ENCODE results near the gene SERPINE2.

The SERPINE2 gene

DNA sequence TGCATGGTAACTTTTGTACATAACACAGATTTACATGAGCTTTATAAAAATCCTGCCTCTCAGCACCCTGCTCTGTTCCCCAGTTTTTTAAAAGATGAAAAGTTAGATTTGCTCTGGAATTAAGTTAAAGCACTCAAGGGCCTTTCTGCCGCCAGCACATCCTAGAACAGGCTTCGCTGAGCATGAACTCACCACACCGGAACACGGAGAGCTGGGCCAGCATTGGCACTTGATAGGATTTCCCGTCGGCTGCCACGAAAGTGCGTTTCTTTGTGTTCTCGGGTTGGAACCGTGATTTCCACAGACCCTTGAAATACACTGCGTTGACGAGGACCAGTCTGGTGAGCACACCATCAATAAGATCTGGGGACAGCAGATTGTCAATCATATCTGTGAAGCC lies 47.5 kb downstream of the SERPINE2 start:
- H3K36me3 ChIP-seq (ENCODE audit: insufficient read depth, low read length): peaks cover 5% of the 10 kb centered on the region; the same call in 1 of the 2 replicates
- 0 out of 2 replicates have a peak, but pooled peaks cover 11% of the 10 kb centered on the region for H3K4me1 ChIP-seq (ENCODE audit: insufficient read depth, low read length)
- no peak overlapping the region for H3K9ac ChIP-seq (ENCODE audit: low read depth, low read length)
- H3K9me3 ChIP-seq (ENCODE audit: control insufficient read depth, insufficient read depth, low read length): no peaks in the 10 kb centered on the region

DNA sequence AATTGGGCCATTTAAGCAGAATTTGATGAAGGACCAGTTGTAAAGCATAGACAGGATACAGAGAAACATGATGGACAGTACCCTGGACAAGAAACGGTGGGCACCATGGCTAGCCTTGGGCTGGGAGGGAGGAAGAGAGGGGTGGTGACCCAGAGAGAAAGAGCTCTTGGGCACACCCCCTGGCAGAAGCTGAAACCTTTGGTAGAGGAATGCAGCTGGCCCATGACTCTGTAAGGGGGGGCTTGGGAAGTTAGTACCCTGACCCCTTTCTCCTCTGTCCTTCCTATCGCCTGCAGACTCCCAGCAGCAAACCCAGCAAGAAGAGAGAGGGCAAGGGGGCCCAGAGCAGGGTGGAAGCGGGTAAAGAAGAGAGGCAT lies 49.2 kb downstream of the SERPINE2 start:
- H3K9ac ChIP-seq (ENCODE audit: low read depth, low read length): no peak overlapping the region
- no peaks in the 10 kb centered on the region for H3K9me3 ChIP-seq (ENCODE audit: control insufficient read depth, insufficient read depth, low read length)
- peaks cover 3% of the 10 kb centered on the region for H3K36me3 ChIP-seq (ENCODE audit: insufficient read depth, low read length)
- 0 out of 2 replicates have a peak, but pooled peaks cover 11% of the 10 kb centered on the region for H3K4me1 ChIP-seq (ENCODE audit: insufficient read depth, low read length)

DNA sequence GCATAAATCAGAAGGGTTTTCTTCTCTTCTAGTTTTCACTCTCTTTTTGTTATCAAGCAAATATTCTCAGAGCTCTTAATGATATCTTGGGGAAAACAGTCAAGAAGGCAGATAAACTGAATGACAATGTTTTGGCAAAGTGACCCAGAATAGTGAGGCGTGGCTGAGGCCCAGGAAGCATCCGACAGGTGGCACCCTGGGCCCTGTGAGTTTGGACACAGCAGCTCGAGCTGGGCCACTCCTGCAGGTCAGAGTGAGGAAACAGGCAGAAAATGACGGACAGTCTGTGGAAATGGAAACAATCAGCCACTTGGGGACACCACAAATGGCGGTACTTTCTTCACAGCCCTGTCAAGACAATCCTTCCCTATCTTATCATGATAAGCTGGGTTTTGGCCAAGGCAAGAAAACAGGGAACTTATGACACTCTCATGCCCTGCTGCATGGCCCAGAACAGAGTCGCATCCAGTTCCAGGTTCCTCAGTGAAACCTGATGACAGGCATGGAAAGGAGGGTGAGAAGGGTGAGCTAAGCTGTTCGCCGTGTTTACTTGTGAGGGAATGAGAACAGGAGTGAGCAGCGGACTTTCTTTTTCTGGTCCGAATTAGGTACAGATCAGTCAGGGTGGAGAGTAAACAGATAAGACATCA lies 49.8 kb downstream of the SERPINE2 start:
- H3K9ac ChIP-seq (ENCODE audit: low read depth, low read length): no peak overlapping the region
- H3K4me1 ChIP-seq (ENCODE audit: insufficient read depth, low read length): 0 out of 2 replicates have a peak, but pooled peaks cover 11% of the 10 kb centered on the region

DNA sequence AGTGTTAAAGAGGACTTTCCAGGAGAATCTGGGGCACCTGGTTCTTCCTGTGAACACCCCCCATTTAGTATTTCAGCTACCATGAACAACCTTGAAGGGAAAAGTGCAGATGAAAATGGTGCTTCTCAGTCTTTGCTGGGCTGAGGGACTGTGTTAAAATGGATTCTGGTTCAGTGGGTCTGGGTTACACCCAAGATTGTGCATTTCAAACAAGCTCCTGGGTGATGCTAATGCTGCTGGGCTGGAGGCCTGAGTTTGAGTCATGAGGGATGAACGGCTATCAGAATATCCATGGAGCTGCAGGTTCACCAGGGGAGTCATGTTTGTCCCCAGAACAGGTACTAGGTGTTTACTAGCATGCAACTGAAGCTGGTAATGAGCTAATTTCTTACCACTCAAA lies 57.8 kb downstream of the SERPINE2 start:
- Histone ChIP-seq H3K9me3 (ENCODE audit: control insufficient read depth, insufficient read depth, low read length) (no peaks in the 10 kb centered on the region), H3K36me3 (ENCODE audit: insufficient read depth, low read length) (peaks cover 21% of the 10 kb centered on the region), H3K9ac (ENCODE audit: low read depth, low read length) (no peak overlapping the region), H3K4me1 (ENCODE audit: insufficient read depth, low read length) (no peaks in the 10 kb centered on the region)

More for the DNA sequence above, 49.8 kb downstream of the SERPINE2 start:
- no peaks in the 10 kb centered on the region for H3K9me3 ChIP-seq (ENCODE audit: control insufficient read depth, insufficient read depth, low read length)
- peaks cover 4% of the 10 kb centered on the region for H3K36me3 ChIP-seq (ENCODE audit: insufficient read depth, low read length)

DNA sequence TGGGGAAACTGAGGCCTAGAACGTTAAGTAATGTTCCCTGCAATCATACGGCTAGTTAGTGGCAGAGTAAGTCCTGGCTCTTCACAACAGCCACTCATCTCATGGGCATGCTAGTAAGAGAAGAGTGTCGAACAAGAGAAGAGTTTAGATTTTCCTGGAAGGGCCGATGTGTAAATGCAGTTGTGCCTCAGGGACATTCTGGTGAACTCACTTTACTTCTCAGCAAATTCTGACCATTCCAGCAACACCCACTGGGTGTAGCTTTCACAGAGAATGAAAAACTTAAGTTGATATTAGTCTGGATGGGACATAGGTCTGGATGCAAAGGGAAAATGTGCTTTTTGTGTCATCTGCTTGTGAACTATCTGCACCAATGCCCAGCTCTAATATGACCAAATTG lies 58.3 kb downstream of the SERPINE2 start:
- Histone ChIP-seq H3K4me1 (ENCODE audit: insufficient read depth, low read length) (no peaks in the 10 kb centered on the region), H3K9me3 (ENCODE audit: control insufficient read depth, insufficient read depth, low read length) (no peaks in the 10 kb centered on the region), H3K9ac (ENCODE audit: low read depth, low read length) (no peak overlapping the region), H3K36me3 (ENCODE audit: insufficient read depth, low read length) (peaks cover 21% of the 10 kb centered on the region)

DNA sequence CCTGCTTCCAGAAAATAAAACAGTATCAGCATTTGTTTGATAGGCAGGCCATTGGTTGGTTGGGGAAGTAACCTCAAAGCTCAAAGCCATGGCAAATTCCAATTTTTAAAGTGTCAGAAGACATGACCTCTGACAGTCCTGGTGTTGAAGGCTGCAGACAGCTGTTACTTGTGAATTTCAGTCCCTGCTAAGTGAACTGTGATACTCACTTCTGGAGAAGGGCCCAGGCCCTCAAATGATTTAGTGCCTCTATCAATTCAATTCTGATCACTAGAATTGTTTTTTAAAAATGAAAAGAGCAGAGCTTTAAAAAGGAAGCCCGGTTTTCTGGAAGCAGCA lies 58.7 kb downstream of the SERPINE2 start:
- peaks cover 21% of the 10 kb centered on the region for H3K36me3 ChIP-seq (ENCODE audit: insufficient read depth, low read length)
- no peak overlapping the region for H3K9ac ChIP-seq (ENCODE audit: low read depth, low read length)
- H3K4me1 ChIP-seq (ENCODE audit: insufficient read depth, low read length): no peaks in the 10 kb centered on the region
- no peaks in the 10 kb centered on the region for H3K9me3 ChIP-seq (ENCODE audit: control insufficient read depth, insufficient read depth, low read length)

DNA sequence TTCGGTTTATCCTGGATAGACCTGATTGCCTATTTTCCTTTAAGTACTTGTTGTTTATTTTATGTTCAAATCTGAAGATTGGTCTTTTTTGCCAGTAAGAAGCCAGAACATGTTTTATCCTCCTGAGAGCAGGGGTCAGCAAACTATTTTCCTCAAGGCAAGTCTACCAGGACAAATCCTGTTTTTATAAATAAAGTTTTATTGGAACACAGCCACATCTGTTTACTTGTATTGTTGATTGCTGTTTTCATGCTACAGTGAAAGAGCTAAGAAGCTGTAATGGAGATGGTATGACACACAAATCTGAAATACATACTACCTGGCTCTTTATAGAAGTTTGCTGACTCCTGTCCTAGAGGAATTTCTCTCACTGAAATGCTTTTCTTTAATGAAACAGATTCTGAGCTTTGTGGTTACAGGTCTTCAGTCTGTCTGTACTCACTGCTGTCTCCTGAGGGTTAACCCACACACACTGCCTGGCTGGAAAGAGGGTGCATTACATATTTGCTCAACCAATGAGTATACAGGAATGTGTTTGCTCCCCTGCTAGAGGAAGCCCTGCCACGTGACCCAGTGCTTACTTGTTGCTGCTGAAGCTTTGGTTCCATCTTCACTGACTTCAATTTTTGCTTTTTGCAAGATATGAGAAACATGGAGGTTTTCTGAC lies 59.2 kb downstream of the SERPINE2 start:
- no peak overlapping the region for H3K9ac ChIP-seq (ENCODE audit: low read depth, low read length)
- H3K4me1 ChIP-seq (ENCODE audit: insufficient read depth, low read length): no peaks in the 10 kb centered on the region
- H3K9me3 ChIP-seq (ENCODE audit: control insufficient read depth, insufficient read depth, low read length): no peaks in the 10 kb centered on the region
- peaks cover 20% of the 10 kb centered on the region for H3K36me3 ChIP-seq (ENCODE audit: insufficient read depth, low read length)

DNA sequence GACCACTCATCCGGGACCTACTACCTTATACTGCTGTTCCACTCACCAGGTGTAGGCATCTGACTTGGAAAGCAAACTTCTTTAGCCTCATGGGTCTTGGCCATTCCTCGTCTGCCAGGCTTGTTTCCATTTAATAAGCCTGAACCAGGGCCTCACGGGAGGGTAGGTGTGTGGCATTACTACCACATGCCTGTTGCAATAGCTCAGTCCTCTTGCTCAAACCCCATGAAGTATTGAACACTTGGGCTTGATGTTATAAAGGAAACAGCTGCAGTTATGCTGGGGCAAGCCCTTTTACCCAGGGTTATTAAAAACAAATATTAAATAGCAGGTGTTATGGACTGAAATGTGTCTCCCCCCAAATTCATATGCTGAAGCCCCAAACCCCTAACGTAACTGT lies 60.6 kb downstream of the SERPINE2 start:
- H3K4me1 ChIP-seq (ENCODE audit: insufficient read depth, low read length): no peaks in the 10 kb centered on the region
- no peaks in the 10 kb centered on the region for H3K9me3 ChIP-seq (ENCODE audit: control insufficient read depth, insufficient read depth, low read length)
- no peak overlapping the region for H3K9ac ChIP-seq (ENCODE audit: low read depth, low read length)
- peaks cover 12% of the 10 kb centered on the region for H3K36me3 ChIP-seq (ENCODE audit: insufficient read depth, low read length)

DNA sequence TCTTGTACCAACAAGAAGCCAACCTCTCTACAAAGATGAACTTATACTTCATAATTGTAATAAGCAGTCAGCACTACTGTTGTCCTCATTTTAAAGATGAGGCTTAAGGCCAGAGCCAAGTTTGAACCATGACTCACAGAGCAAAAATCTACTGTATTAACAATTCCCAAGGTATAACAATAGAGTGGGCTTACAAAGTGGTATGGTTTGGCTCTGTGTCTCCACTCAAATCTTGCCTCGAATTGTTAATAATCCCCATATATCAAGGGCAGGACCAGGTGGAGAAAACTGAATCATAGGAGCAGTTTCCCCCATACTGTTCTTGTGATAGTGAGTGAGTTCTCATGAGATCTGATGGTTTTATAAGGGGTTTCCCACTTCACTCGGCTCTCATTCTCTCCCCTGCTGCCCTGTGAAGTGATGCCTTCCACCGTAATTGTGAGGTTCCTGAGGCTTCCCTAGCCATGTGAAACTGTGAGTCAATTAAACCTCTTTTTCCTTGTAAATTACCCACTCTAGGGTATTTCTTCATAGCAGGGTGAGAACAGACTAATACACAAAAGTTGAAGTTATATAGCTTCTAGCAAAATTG lies 62.4 kb downstream of the SERPINE2 start:
- no peak overlapping the region for H3K9ac ChIP-seq (ENCODE audit: low read depth, low read length)
- peaks cover 10% of the 10 kb centered on the region for H3K36me3 ChIP-seq (ENCODE audit: insufficient read depth, low read length)
- H3K4me1 ChIP-seq (ENCODE audit: insufficient read depth, low read length): no peaks in the 10 kb centered on the region

DNA sequence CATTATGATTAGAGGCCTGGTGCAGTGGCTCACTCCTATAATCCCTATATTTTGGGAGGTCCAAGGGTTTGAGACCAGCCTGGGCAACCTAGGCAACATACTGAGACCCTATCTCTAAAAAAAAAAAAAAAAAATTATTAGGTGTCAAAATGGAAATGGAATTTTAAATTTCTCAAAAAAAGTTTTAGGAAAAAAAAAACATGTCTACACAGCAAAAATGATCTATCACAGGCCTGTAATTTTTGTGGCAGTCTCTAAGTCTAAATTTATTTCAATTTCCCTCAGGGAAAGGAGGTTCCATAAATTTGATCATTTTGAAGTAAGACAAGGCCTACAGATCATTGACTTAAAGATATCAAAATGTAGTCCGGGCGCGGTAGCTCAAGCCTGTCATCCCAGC lies 65.5 kb downstream of the SERPINE2 start:
- Histone ChIP-seq H3K9me3 (ENCODE audit: control insufficient read depth, insufficient read depth, low read length) (no peaks in the 10 kb centered on the region), H3K9ac (ENCODE audit: low read depth, low read length) (no peak overlapping the region), H3K4me1 (ENCODE audit: insufficient read depth, low read length) (no peaks in the 10 kb centered on the region), H3K36me3 (ENCODE audit: insufficient read depth, low read length) (peaks cover 1% of the 10 kb centered on the region; the same call in 1 of the 2 replicates)

More for the DNA sequence above, 62.4 kb downstream of the SERPINE2 start:
- no peaks in the 10 kb centered on the region for H3K9me3 ChIP-seq (ENCODE audit: control insufficient read depth, insufficient read depth, low read length)

DNA sequence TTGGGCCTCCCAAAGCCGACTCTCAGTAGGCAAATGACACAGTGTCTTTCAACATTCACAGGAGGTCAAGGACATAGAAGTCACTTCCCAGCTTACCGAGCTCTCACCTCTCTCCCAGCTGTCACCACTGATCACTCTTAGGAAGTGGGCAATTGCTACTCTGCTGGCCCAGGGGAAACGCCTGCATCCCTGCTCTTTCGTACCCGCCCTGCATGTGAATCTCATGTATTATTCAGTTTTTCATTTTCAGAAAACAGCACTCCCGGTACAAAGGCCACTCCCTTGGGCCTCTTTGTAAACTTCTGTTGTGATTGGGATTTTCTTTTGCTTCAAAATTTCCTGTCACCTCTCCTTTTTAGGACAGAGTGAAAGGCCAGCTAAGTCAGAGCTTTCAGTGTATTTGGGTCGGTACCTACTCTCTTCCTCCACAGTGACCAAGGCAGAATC lies 66.4 kb downstream of the SERPINE2 start:
- Histone ChIP-seq H3K9me3 (ENCODE audit: control insufficient read depth, insufficient read depth, low read length) (no peaks in the 10 kb centered on the region), H3K36me3 (ENCODE audit: insufficient read depth, low read length) (no peaks in the 10 kb centered on the region), H3K4me1 (ENCODE audit: insufficient read depth, low read length) (no peaks in the 10 kb centered on the region), H3K9ac (ENCODE audit: low read depth, low read length) (no peak overlapping the region)

DNA sequence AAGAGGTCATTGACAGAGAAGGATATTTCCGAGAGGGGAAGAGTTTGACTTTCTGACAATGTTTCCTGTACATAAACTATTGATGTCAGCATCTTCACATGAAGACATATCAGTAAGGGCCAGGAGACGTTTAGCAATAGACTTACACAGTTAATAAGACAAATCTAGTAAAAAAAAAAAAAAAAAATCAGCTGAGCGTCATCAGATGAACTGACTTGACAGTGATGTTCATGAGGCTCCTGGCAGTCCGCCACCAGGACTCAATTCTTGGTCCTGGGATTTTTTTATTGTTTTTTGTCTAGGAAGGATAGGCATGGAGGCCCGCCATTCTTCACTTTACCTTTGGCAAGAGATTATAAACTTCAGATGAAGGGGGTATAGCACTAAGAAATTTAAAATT lies 67.4 kb downstream of the SERPINE2 start:
- no peaks in the 10 kb centered on the region for H3K9me3 ChIP-seq (ENCODE audit: control insufficient read depth, insufficient read depth, low read length)
- no peaks in the 10 kb centered on the region for H3K36me3 ChIP-seq (ENCODE audit: insufficient read depth, low read length)
- H3K9ac ChIP-seq (ENCODE audit: low read depth, low read length): no peak overlapping the region
- H3K4me1 ChIP-seq (ENCODE audit: insufficient read depth, low read length): no peaks in the 10 kb centered on the region

DNA sequence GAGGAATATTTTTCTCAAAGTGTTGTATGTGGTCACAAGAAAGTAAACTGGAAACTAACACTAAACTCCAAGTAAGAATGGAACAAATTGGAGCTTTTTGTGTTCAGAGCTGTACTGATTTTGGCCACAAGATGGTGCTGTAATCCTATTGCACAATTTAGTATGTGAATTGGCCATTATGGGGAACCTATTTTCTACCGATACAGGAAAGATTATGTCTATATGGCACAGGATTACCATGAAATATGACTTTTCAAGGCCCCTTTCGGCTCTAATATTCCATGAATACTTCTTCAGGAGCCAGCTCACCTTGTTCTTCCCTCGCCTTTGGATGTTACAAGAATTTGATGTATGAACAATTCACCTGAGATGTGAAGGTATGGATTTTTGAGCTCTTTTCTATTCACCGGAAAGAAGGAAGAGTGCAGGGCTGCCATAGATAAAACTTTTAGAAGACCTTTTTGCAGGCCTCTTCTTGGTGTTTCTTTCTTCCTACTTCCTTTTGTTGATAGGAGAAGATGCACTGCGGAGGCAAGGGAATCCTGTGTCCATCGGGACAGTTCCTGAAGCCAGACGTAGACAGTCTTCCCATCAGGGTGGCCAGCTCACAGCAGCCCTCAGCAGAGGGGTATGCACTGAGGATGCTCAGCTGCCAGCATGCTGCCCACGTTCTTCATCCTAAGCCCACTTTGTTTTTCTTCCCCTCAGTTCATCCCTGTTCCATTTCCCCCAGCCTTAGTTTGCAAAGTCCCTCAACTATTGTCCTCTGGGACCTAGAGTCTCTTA lies 68.5 kb downstream of the SERPINE2 start:
- H3K4me1 ChIP-seq (ENCODE audit: insufficient read depth, low read length): no peaks in the 10 kb centered on the region
- H3K9ac ChIP-seq (ENCODE audit: low read depth, low read length): no peak overlapping the region
- H3K9me3 ChIP-seq (ENCODE audit: control insufficient read depth, insufficient read depth, low read length): no peaks in the 10 kb centered on the region
- H3K36me3 ChIP-seq (ENCODE audit: insufficient read depth, low read length): no peaks in the 10 kb centered on the region

DNA sequence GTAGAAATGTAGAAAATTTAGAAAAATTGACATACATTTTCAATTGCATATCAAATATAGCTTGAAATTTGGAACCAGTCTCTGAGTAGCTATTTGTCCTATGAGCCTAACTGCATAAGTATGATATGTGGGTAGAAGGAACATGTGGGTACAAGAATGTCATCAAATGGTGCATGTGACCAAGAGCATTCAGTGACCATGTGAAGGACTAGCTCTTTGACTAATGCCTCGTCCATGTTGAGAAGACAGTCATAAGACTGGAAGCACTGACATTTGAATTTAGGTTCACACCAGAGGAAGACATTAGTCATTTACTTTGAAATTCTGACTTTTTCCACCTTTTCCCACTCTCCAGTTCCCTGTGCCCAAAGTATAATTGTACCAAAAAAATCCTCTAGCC lies 69.2 kb downstream of the SERPINE2 start:
- H3K36me3 ChIP-seq (ENCODE audit: insufficient read depth, low read length): no peaks in the 10 kb centered on the region
- H3K9ac ChIP-seq (ENCODE audit: low read depth, low read length): no peak overlapping the region
- no peaks in the 10 kb centered on the region for H3K4me1 ChIP-seq (ENCODE audit: insufficient read depth, low read length)
- H3K9me3 ChIP-seq (ENCODE audit: control insufficient read depth, insufficient read depth, low read length): no peaks in the 10 kb centered on the region

Data from ES-I3 (cell line).